GM18499 (cell line): Measurements from ENCODE around the gene PTGDS.
"Not testable (repeated sequence)": the region's sequence is repeated elsewhere in the genome, so short reads cannot be mapped to it uniquely, and the experiment has no call there.

Experiments used
- ATAC-seq: cut with Tn5 transposase; IDR thresholded peaks from one replicate; pipeline ENCODE4 v1.9.1; 2021; ENCODE audit warnings: moderate number of reproducible peaks; ENCODE audit not compliant: insufficient read depth, unreplicated experiment

PTGDS gene

GRCh38 chr9:136985027-136985602, 7.8 kb downstream of the PTGDS start:
- ATAC-seq, result no peak

DNA sequence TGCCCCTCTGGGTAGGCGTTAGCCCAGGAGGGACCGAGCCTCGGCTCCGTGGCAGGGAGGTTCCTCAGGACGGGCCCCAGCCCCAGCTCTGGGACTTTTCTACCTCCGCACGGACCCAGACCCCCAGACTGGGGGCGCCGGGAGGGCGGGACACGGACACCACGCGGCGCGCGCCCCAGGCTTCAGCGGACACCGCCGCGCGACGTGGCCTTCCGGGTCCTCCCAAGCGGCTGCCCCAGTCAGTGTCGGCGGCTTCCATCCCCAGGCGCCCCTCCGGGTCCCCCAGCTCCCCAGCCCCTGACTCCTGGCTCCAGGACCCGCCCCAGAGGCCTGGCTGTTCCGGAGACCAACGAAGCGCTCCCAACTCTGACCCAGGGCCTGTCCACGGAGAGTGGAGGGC, 8.5 kb downstream of the PTGDS start:
- no peak for ATAC-seq

DNA sequence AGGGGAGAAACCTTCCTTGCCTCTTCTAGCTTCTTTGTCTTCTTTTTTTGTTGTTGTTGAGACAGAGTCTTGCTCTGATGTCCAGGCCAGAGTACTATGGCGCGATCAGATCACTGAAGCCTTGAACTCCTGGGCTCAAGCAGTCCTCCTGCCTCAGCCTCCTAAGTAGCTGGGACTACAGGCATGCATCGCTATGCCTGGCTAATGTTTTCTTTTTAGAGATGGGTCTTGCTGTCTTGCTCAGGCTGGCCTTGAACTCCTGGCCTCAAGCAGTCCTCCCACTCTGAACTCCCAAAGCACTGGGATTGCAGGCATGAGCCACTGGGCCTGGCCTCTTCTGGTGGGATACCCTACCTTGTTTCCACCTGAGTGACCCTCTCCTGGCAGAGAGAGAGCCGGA, 11.6 kb downstream of the PTGDS start:
- no peak for ATAC-seq

DNA sequence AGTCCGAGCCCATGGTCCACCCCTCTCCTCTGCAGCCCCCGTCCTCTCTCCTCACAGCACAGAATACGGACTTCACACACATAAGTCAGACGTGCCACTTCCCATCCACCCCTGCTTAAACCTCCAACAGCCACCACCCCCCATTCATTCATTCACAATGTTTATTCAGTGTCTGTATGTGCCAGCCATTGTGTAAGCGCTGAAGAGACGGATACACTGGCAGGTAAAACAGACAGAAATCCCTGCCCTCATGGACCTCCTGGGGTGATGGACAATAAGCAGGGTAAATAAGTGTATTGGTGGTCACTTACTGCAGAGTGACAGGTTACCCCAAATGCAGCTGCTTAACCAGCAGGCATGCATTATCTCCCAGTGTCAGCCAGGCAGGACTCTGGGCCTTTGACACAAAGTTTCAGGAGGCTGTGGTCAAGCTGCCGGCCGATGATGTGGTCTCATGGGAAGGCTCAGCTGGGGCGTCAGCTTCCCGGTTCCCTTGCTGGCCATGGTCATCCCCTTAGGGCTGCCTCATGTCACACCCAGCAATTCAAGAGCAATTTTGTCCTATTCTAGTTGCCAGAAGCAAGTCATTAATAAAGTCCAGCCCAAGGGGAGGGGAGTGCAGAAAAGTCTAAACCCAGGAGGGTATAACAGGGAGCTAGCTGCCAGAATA, 13.1 kb downstream of the PTGDS start:
- ATAC-seq, result no peak

DNA sequence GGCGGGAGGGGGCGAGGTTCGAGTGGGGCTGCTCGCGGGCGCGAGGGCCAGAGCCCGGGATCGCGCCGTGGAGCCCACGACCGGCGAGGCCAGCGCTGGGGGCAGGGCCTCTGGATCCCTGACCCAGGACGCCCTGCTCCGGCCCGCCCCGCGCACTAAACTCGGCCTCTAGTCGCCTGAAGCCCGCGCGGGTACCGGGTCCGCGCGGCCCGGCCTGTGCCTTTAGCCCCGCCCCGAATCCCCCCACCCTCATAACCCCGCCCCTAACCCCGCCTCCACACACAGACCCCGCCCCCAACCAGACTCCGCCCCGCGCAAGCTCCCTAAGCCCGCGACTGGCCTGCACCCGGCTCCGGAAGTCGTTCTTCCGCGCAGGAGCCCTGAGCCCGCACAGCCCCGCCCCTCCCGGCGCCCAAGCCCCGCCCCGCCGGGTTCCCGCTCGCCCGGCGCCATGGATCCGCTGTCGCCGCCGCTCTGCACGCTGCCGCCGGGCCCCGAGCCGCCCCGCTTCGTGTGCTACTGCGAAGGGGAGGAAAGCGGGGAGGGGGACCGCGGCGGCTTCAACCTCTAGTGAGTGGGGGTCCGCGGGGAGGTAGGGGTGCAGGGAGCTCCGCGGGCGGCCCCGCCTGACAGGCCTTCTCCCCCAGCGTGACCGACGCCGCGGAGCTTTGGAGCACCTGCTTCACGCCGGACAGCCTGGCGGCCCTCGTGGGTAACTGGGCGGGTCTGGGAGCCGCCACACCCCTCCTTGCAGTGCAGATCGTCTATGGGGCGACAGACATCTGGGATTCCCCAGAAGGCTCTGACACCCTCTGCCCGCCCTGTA, 14.9 kb downstream of the PTGDS start, which contains the start of gene PAXX:
Gene PAXX, plus strand, starts transcription at position 430 of the 826 bp plus-strand sequence. Its CDS starts 22 bp downstream, at position 452.
- ATAC-seq, result peak; percentile 65

GRCh38 chr9:136992819-136993369, 15.6 kb downstream of the PTGDS start:
- ATAC-seq, result no peak

DNA sequence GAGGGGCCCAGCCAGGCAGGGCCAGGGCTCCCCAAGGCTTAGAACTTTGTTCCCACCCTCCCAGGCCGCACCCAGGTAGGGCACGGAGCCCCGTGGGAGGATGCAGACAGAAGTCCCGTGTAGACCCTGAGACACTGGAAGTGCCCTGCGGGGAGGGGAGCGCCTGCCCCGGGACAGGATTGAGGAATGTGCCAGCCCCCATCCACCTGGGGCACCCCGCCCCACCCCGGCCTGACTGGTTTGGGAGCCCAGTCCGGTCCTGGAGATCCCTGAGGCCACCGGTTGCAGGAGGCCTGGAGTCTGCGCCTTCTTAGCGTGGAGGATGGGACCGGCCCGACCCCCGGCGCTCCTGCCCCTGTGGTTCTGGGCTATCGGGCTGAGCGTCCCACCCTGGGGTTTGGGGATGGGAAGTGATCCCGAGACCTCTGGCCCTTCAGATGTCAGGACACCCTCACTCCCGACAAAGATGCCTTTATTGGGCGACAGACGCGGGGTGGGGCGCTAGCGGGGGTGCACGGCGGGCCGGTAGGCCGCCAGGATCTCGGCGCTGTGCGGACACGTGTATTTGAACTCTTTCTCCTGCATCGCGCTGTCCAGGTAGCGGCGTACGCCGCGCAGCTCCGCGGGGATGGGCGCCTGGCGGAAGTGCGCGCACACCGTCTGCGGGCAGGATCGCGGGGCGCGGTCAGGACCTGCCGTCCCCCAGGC, 17.0 kb downstream of the PTGDS start:
- ATAC-seq, result no peak

DNA sequence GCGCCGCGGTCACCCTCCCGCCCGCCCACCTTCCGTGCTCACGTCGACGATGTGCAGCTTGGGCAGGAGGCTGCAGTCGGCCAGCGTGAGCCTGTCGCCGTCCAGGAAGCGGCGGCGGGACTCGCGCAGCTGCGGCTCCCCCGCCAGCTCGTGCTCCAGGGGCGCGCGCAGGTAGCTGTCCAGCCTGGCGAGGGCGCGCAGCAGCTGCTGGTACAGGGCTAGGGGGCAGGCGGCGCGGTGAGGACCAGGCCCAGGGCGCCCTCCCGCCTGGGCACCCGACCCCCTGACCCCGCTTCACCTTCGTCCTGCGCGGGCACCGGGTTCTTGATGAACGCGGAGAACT, 17.6 kb downstream of the PTGDS start:
- no peak for ATAC-seq

GRCh38 chr9:136995362-136995761, 18.1 kb downstream of the PTGDS start:
- no peak for ATAC-seq

DNA sequence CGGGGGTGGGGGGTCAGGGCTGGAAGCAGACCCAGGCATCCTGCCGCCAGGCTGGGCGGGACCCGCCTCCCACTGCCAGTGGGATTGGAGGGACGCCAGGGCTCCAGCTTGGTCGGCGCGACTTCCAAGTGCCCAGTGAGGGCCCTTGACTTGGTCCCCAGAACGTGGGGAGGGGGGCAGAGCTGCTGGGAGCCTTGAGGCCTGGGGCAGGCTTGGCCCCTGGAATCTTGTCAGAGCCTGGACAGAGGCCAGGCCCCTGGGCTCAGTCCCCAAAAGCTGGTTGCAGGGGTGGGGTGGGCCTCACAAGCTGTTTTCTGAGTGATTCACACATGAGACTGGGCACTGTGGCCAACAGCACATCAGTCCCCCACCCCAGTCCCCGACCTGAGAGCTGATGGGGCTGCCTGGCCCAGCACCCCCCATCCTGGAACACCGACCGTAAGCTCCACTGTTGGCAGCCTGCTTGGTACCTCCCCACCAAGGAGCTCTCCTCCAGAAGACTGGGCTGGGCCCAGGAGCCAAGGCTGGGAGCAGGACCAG, 18.5 kb downstream of the PTGDS start:
- no peak for ATAC-seq

- ATAC-seq, result no peak
Measured at GRCh38 chr9:136996361-136997292, 19.3 kb downstream of the PTGDS start, which contains the start of gene CLIC3. CLIC3 (minus strand) TSS chr9:136996568; CDS start chr9:136996543, 25 bp downstream.

GRCh38 chr9:136997371-136997770, 20.1 kb downstream of the PTGDS start:
- no peak for ATAC-seq

- ATAC-seq, result no peak
Measured at GRCh38 chr9:136997830-136998234, 20.5 kb downstream of the PTGDS start.

DNA sequence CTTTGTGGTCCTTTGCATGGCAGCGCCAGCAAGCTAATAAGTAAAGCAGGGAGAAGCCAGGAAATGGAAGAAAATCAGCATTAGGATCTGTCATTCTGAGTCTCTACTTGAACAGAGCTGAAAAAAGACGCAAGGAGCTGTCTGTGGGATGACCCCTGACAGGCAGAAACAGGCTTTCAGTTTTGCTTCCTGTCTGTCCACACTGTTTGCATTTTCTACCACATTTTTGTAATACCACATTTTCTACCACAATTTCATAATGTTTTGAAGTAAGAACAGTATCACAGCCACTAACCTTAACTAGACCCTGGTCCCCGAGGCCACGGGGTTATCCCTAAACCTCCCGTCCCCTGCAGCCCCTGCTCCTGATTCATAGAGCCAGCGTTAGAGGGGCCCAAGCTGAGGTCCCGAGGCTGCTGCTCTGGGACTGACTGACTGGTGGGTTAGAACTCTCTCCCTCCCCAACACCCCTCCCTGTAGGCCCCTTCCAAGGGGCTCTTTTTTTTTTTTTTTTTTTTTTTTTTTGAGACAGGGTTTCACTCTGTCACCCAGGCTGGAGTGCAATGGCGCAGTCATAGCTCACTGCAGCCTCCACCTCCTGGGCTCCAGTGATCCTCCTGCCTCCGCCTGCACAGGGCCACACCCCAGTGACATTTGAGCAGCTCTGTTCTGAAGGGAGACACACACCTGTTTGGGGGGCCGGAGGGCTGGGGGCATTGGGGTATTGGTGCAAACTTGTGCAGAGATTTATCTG, 23.1 kb downstream of the PTGDS start:
- ATAC-seq, result peak; percentile 63

DNA sequence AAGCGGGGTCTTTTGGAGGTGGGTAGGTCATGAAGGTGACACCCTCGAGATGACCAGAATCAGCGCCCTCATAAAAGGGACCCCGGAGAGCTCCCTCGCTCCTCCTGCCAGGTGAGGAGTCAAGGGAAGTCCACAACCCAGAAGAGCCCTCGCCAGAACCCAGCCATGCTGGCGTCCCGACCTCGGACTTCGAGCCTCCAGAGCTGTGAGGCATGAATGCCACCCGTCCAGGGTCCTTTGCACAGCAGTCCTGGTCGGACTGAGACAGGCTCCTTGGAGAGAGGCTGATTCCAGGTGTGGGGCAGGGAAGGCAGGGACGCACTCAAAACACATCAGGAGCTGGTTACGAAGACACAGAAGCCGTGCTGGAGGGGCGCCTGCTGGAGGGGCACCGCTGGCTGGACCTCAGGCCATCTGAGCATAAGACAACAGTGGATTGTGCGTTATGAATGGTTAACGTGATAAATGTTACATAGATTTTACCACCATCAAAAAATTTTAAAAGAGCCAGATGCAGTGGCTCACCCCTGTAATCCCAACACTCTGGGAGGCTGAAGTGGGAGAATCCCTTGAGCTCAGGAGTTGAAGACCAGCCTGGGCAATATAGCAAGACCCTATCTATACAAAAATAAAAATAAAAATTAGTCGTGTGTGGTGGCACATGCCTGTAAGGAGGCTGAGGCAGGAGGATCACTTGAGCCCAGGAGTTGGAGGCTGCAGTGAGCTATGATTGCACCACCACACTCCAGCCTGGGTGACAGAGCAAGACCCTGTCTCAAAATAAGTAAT, 24.7 kb downstream of the PTGDS start:
- no peak for ATAC-seq

GRCh38 chr9:137002646-137003041, 25.3 kb downstream of the PTGDS start:
- ATAC-seq, result no peak

- not testable (repeated sequence) for ATAC-seq
Measured at GRCh38 chr9:137004285-137004684, 27.0 kb downstream of the PTGDS start.
